Measurements from ENCODE around the gene FHIP2A.
"Not testable (repeated sequence)": the region's sequence is repeated elsewhere in the genome, so short reads cannot be mapped to it uniquely, and the experiment has no call there.

The FHIP2A gene

GRCh38 chr10:114821293-114821914 lies at the start of gene FHIP2A:
Gene FHIP2A (plus strand): TSS chr10:114821780. CDS start chr10:114822079, 299 bp downstream.
- DNase-seq (ENCODE audit: low read depth), result no peak
- peak; percentile 89 for TF ChIP-seq CTCF (IDR thresholded peaks at IDR 0.05; ENCODE audit: control insufficient read depth, extremely low read depth, insufficient read depth)
- peak within 1 kb of the TSS; percentile 90 for H3K4me3 ChIP-seq (ENCODE audit: low read depth, low read length)

GRCh38 chr10:114772496-114773196 lies 48.9 kb upstream of the FHIP2A start:
- no peak for TF ChIP-seq CTCF (IDR thresholded peaks at IDR 0.05; ENCODE audit: control insufficient read depth, extremely low read depth, insufficient read depth)
- DNase-seq (ENCODE audit: low read depth), result no peak
- no peak overlapping the region for H3K4me3 ChIP-seq (ENCODE audit: low read depth, low read length)

- DNase-seq (ENCODE audit: low read depth), result no peak
- TF ChIP-seq CTCF (IDR thresholded peaks at IDR 0.05; ENCODE audit: control insufficient read depth, extremely low read depth, insufficient read depth), result no peak
- no peak overlapping the region for H3K4me3 ChIP-seq (ENCODE audit: low read depth, low read length)
These were observed 48.4 kb upstream of the FHIP2A start for GRCh38 chr10:114773197-114773532.

- DNase-seq (ENCODE audit: low read depth); H3K4me3 ChIP-seq (ENCODE audit: low read depth, low read length): not testable (repeated sequence)
These were observed 46.5 kb upstream of the FHIP2A start for GRCh38 chr10:114775082-114775481.

- no peak overlapping the region for H3K4me3 ChIP-seq (ENCODE audit: low read depth, low read length)
- no peak for TF ChIP-seq CTCF (IDR thresholded peaks at IDR 0.05; ENCODE audit: control insufficient read depth, extremely low read depth, insufficient read depth)
- no peak for DNase-seq (ENCODE audit: low read depth)
These were observed 44.2 kb upstream of the FHIP2A start for GRCh38 chr10:114777415-114777814.

GRCh38 chr10:114779803-114780576 lies 41.6 kb upstream of the FHIP2A start:
- H3K4me3 ChIP-seq (ENCODE audit: low read depth, low read length), result no peak overlapping the region
- TF ChIP-seq CTCF (IDR thresholded peaks at IDR 0.05; ENCODE audit: control insufficient read depth, extremely low read depth, insufficient read depth), result no peak
- peak; percentile 96 for DNase-seq (ENCODE audit: low read depth)

- no peak for TF ChIP-seq CTCF (IDR thresholded peaks at IDR 0.05; ENCODE audit: control insufficient read depth, extremely low read depth, insufficient read depth)
- H3K4me3 ChIP-seq (ENCODE audit: low read depth, low read length), result no peak overlapping the region
- DNase-seq (ENCODE audit: low read depth), result no peak
These were observed 40.9 kb upstream of the FHIP2A start for GRCh38 chr10:114780577-114781184.
